Measurements from ENCODE around the gene KMT2C. TPM values are rescaled to one million over a fixed set of nuclear protein-coding genes. Genes with fewer than 3 reads are reported as not detected.

KMT2C gene
- total RNA-seq, 1 donor from 2014 or later: 40.2 TPM

- DNase-seq (no peak), ATAC-seq (no peak)
- intact Hi-C loops (cut with micrococcal nuclease): no loop called here
Measured at GRCh38 chr7:152178405-152179058, 257.3 kb downstream of the KMT2C start.

- no peak for DNase-seq
- intact Hi-C loops (cut with micrococcal nuclease): no loop called here
- no peak for ATAC-seq
Measured at GRCh38 chr7:152177681-152178404, 258.0 kb downstream of the KMT2C start.

- no peak for DNase-seq
- intact Hi-C loops (cut with micrococcal nuclease): no loop called here
- ATAC-seq: no peak
Measured at GRCh38 chr7:152176797-152177196, 259.0 kb downstream of the KMT2C start.

- DNase-seq (no peak), ATAC-seq (no peak)
- intact Hi-C loops (cut with micrococcal nuclease): no loop called here
Measured at GRCh38 chr7:152173372-152174070, 262.3 kb downstream of the KMT2C start.

- DNase-seq (no peak), ATAC-seq (peak; percentile 34)
- intact Hi-C loops (cut with micrococcal nuclease): no loop called here
Measured at GRCh38 chr7:152162287-152162686, 273.5 kb downstream of the KMT2C start.

GRCh38 chr7:152161171-152161570, 274.6 kb downstream of the KMT2C start:
- ATAC-seq (no peak), DNase-seq (no peak)
- intact Hi-C loops (cut with micrococcal nuclease): no loop called here

- intact Hi-C loops (cut with micrococcal nuclease): no loop called here
- DNase-seq (no peak), ATAC-seq (no peak)
Measured at GRCh38 chr7:152158801-152159587, 276.8 kb downstream of the KMT2C start.

- ATAC-seq (peak; percentile 62), DNase-seq (no peak)
- intact Hi-C loops (cut with micrococcal nuclease): no loop called here
Measured at GRCh38 chr7:152152267-152152666, 283.5 kb downstream of the KMT2C start.

GRCh38 chr7:152149363-152149762, 286.4 kb downstream of the KMT2C start:
- no peak for DNase-seq
- intact Hi-C loops (cut with micrococcal nuclease): no loop called here
- no peak for ATAC-seq

- ATAC-seq: no peak
- intact Hi-C loops (cut with micrococcal nuclease): no loop called here
- no peak for DNase-seq
Measured at GRCh38 chr7:152148706-152149105, 287.1 kb downstream of the KMT2C start.

GRCh38 chr7:152145853-152146466, 289.8 kb downstream of the KMT2C start:
- DNase-seq: no peak
- intact Hi-C loops (cut with micrococcal nuclease): no loop called here
- peak; percentile 67 for ATAC-seq

GRCh38 chr7:152144557-152145245, 291.1 kb downstream of the KMT2C start:
- DNase-seq: no peak
- ATAC-seq: no peak
- intact Hi-C loops (cut with micrococcal nuclease): no loop called here

GRCh38 chr7:152142976-152143595, 292.7 kb downstream of the KMT2C start:
- no peak for ATAC-seq
- intact Hi-C loops (cut with micrococcal nuclease): no loop called here

GRCh38 chr7:152140560-152140959, 295.2 kb downstream of the KMT2C start:
- no peak for ATAC-seq
- intact Hi-C loops (cut with micrococcal nuclease): no loop called here

More at GRCh38 chr7:152142976-152143595, 292.7 kb downstream of the KMT2C start:
- no peak for DNase-seq

GRCh38 chr7:152140067-152140466, 295.7 kb downstream of the KMT2C start:
- ATAC-seq: no peak
- DNase-seq: no peak

More at GRCh38 chr7:152140560-152140959, 295.2 kb downstream of the KMT2C start:
- DNase-seq: no peak

GRCh38 chr7:152137476-152138025, 298.3 kb downstream of the KMT2C start:
- no peak for ATAC-seq
- no peak for DNase-seq
- intact Hi-C loops (cut with micrococcal nuclease): no loop called here

More at GRCh38 chr7:152140067-152140466, 295.7 kb downstream of the KMT2C start:
- intact Hi-C loops (cut with micrococcal nuclease): no loop called here

GRCh38 chr7:152136686-152137085, 299.1 kb downstream of the KMT2C start:
- intact Hi-C loops (cut with micrococcal nuclease): no loop called here
- no peak for DNase-seq
- ATAC-seq: peak; percentile 69

- no peak for ATAC-seq
- DNase-seq: no peak
- intact Hi-C loops (cut with micrococcal nuclease): no loop called here
Measured at GRCh38 chr7:152133804-152134203, 302.0 kb downstream of the KMT2C start.
